Spleen (tissue), 11 donors: ENCODE data around the gene SLC6A20. TPM values are rescaled to one million over a fixed set of nuclear protein-coding genes. Genes with fewer than 3 reads are reported as not detected.
A peak's percentile ranks its signal among the peaks of the same experiment; 100 is the strongest.

Experiments
- DNase-seq: peaks from one replicate; pipeline ENCODE4 v3.0.0-alpha.2; 2020
- H3K27ac ChIP-seq, 8 donors: fragments of 200-600 bp; sonication (generic) in 7 of 8; 1 replicate in 4 of 8; 2 replicates in 4 of 8; pipeline versions ENCODE4 v1.5.0 to v1.8.0; 2016 to 2021; ENCODE audit warnings: inconsistent platforms in 4 of 8, mild to moderate bottlenecking in 4 of 8, moderate library complexity in 1 of 8
- H3K27me3 ChIP-seq, 7 donors: fragments of 200-600 bp; sonication (generic) in 6 of 7; replicated peaks in 1 of 7; 1 replicate in 4 of 7; 2 replicates in 3 of 7; pipeline versions ENCODE4 v1.5.0 to v1.8.0; 2016 to 2021; ENCODE audit warnings: inconsistent platforms in 3 of 7, mild to moderate bottlenecking in 1 of 7
- H3K36me3 ChIP-seq, 6 donors: fragments of 200-600 bp; sonication (generic) in 5 of 6; 1 replicate in 4 of 6; 2 replicates in 2 of 6; pipeline versions ENCODE4 v1.5.0 to v1.8.0; 2016 to 2021; ENCODE audit warnings: inconsistent platforms in 2 of 6
- H3K4me1 ChIP-seq, 6 donors: fragments of 200-600 bp; sonication (generic) in 5 of 6; 1 replicate in 3 of 6; 2 replicates in 3 of 6; pipeline versions ENCODE4 v1.5.0 to v1.8.0; 2016 to 2021; ENCODE audit warnings: inconsistent platforms in 3 of 6
- H3K4me3 ChIP-seq, 8 donors: fragments of 200-600 bp; sonication (generic) in 7 of 8; 1 replicate in 4 of 8; 2 replicates in 4 of 8; pipeline versions ENCODE4 v1.5.0 to v1.8.0; 2016 to 2021; ENCODE audit warnings: inconsistent platforms in 4 of 8, mild to moderate bottlenecking in 4 of 8, moderate library complexity in 2 of 8
- H3K9me3 ChIP-seq, 8 donors: fragments of 200-600 bp; sonication (generic) in 7 of 8; 1 replicate in 4 of 8; 2 replicates in 4 of 8; pipeline versions ENCODE4 v1.5.0 to v1.8.0; 2016 to 2021; ENCODE audit warnings: inconsistent platforms in 4 of 8
- CTCF ChIP-seq, 11 experiments: fragments of 200-600 bp in 7 of 11; fragments of 450-650 bp in 4 of 11; sonication (generic) in 4 of 11; IDR thresholded peaks in 8 of 11; conservative IDR thresholded peaks in 3 of 11; 1 replicate in 7 of 11; 2 replicates in 4 of 11; pipeline versions ENCODE4 v1.4.0 to v1.8.0; 2016 to 2021; ENCODE audit warnings: antibody characterized with exemption in 11 of 11, inconsistent platforms in 4 of 11, mild to moderate bottlenecking in 1 of 11
- POLR2A ChIP-seq, 3 donors: fragments of 450-650 bp; IDR thresholded peaks; one replicate each; pipeline ENCODE4 v1.5.1; 2017; ENCODE audit warnings: antibody characterized with exemption in 3 of 3, mild to moderate bottlenecking in 1 of 3
- POLR2AphosphoS5 ChIP-seq, 3 donors: sonication (generic); formaldehyde crosslinking; IDR thresholded peaks; one replicate each; pipeline ENCODE4 v1.5.1; 2017; ENCODE audit warnings: antibody characterized with exemption in 3 of 3
- WGBS, 5 donors: extraction: QIAGEN DNeasy Blood & Tissue Kit in 3 of 5; methylation state at CpG; one replicate each; pipeline versions ENCODE4 v1.1.5 to v1.1.7; 2013 to 2018; 5-methylcytosine and 5-hydroxymethylcytosine counted together
- intact Hi-C: fragments of 100-400 bp; cut with DNase I; formaldehyde crosslinking; loops from one replicate; pipeline ENCODE4 v1.15.0; 2023; ENCODE audit warnings: low total_unique reads
- polyA plus RNA-seq, 3 donors: library from polyadenylated mRNA; stranded (reverse); fragments of 200-250 nt; gene quantifications; one replicate each; pipeline ENCODE4 v1.2.1, GENCODE V29; 2013
- total RNA-seq, 7 donors: library from RNA; depleted of rRNA in 3 of 7; stranded (reverse); fragments of >200 nt in 3 of 7; fragmentation: NEBNext Ultra II Directional in 4 of 7; extraction: Animal tissue kit (Norgen Biotek cat#: 25700) in 4 of 7; gene quantifications; one replicate each; pipeline versions ENCODE4 v1.1.0 to v1.2.1, GENCODE V29; 2016 to 2021
- donor health status: healthy with polysubstance abuse.
- donor health status: DM: no; HTN: no; CAD: no; lungs with moderate emphysema.
- donor health status: DM: no; HTN: no; CAD: no.
- donor health status: Bipolar disorder and iron deficiency.
- donor health status: healthy.
- donor health status: DM: no; HTN: no; CAD: no.
- donor health status: DM: yes; HTN: yes; CAD: no.

SLC6A20 gene
- total and polyA plus RNA-seq, 10 donors = 0.02 to 0.49 (median 0.32) TPM; not detected in 3

GRCh38 chr3:45795509-45795881, 841 bp downstream of the SLC6A20 start:
- no peak for TF ChIP-seq POLR2A (IDR thresholded peaks at IDR 0.05)
- TF ChIP-seq POLR2AphosphoS5 (IDR thresholded peaks at IDR 0.05) = no peak
- no peak for TF ChIP-seq CTCF (IDR thresholded peaks at IDR 0.05 in 8 of 11, conservative IDR thresholded peaks at IDR 0.05 in 3 of 11)
- peaks cover 4 to 65% (median 40%) of the 10 kb centered on the region in 7 donors for H3K27me3 ChIP-seq
- intact Hi-C loops = no loop called here
- peak overlapping the region in 5 of 8 donors; percentile 42 to 73 (median 45) for H3K4me3 ChIP-seq
- no peaks in the 10 kb centered on the region for H3K36me3 ChIP-seq
- H3K4me1 ChIP-seq = peaks cover 0 to 31% (median 15%) of the 10 kb centered on the region in 6 donors
- 28 to 37% (median 33%) methylated on average over 14 of the region's 14 CpGs for WGBS, 5 donors
- DNase-seq = no peak
- H3K27ac ChIP-seq = no peak overlapping the region
- peaks cover 0 to 2% (median 0%) of the 10 kb centered on the region in 8 donors for H3K9me3 ChIP-seq

GRCh38 chr3:45794660-45795059, 1.7 kb downstream of the SLC6A20 start:
- intact Hi-C loops = no loop called here
- TF ChIP-seq POLR2AphosphoS5 (IDR thresholded peaks at IDR 0.05) (no peak), CTCF (IDR thresholded peaks at IDR 0.05 in 8 of 11, conservative IDR thresholded peaks at IDR 0.05 in 3 of 11) (no peak), POLR2A (IDR thresholded peaks at IDR 0.05) (no peak)
- Histone ChIP-seq H3K9me3 (peaks cover 0 to 10% (median 6%) of the 10 kb centered on the region in 8 donors), H3K4me1 (peaks cover 0 to 31% (median 15%) of the 10 kb centered on the region in 6 donors), H3K4me3 (no peak overlapping the region), H3K27ac (no peak overlapping the region), H3K36me3 (no peaks in the 10 kb centered on the region), H3K27me3 (peaks cover 4 to 58% (median 40%) of the 10 kb centered on the region in 7 donors)
- WGBS, 5 donors = 89 to 100% (median 93%) methylated on average over 1 of the region's 1 CpG
- DNase-seq = no peak

- WGBS, 5 donors = 89 to 97% (median 95%) methylated on average over 5 of the region's 5 CpGs
Observed at GRCh38 chr3:45794177-45794560, 2.2 kb downstream of the SLC6A20 start.

More at GRCh38 chr3:45794177-45794560, 2.2 kb downstream of the SLC6A20 start:
- Histone ChIP-seq H3K4me3 (no peak overlapping the region), H3K27me3 (peaks cover 4 to 53% (median 38%) of the 10 kb centered on the region in 7 donors), H3K36me3 (no peaks in the 10 kb centered on the region), H3K4me1 (peaks cover 0 to 31% (median 15%) of the 10 kb centered on the region in 6 donors), H3K9me3 (peaks cover 0 to 15% (median 11%) of the 10 kb centered on the region in 8 donors), H3K27ac (no peak overlapping the region)
- TF ChIP-seq CTCF (IDR thresholded peaks at IDR 0.05 in 8 of 11, conservative IDR thresholded peaks at IDR 0.05 in 3 of 11) (no peak), POLR2AphosphoS5 (IDR thresholded peaks at IDR 0.05) (no peak), POLR2A (IDR thresholded peaks at IDR 0.05) (no peak)
- intact Hi-C loops = no loop called here
- DNase-seq = no peak
